Ishikawa (cell line): ENCODE data around the gene C11orf52.

Experiments used
- CEBPB ChIP-seq: IDR thresholded peaks from 2 replicates; pipeline ENCODE4 v1.6.1; 2012
- CREB1 ChIP-seq: IDR thresholded peaks from 2 replicates; pipeline ENCODE4 v1.6.1; 2012; ENCODE audit warnings: low read depth
- EGR1 ChIP-seq: IDR thresholded peaks from 2 replicates; pipeline ENCODE4 v1.6.1; 2012
- EP300 ChIP-seq: IDR thresholded peaks from 2 replicates; pipeline ENCODE4 v1.6.1; 2012; ENCODE audit warnings: borderline replicate concordance
- FOXM1 ChIP-seq: IDR thresholded peaks from 2 replicates; pipeline ENCODE4 v1.6.1; 2012; ENCODE audit warnings: low read depth, borderline replicate concordance
- NFIC ChIP-seq: IDR thresholded peaks from 2 replicates; pipeline ENCODE4 v1.6.1; 2012
- RAD21 ChIP-seq: IDR thresholded peaks from 2 replicates; pipeline ENCODE4 v1.6.1; 2012; ENCODE audit warnings: low read depth
- TAF1 ChIP-seq: IDR thresholded peaks from 2 replicates; pipeline ENCODE4 v1.6.1; 2012; ENCODE audit warnings: low read depth, mild to moderate bottlenecking
- TCF12 ChIP-seq: IDR thresholded peaks from 2 replicates; pipeline ENCODE4 v1.6.1; 2012; ENCODE audit warnings: low read depth
- TEAD4 ChIP-seq: IDR thresholded peaks from 2 replicates; pipeline ENCODE4 v1.6.1; 2012
- YY1 ChIP-seq: IDR thresholded peaks from 2 replicates; pipeline ENCODE4 v1.6.1; 2012; ENCODE audit warnings: low read depth
- ZBTB7A ChIP-seq: IDR thresholded peaks from 2 replicates; pipeline ENCODE4 v1.6.1; 2012; ENCODE audit warnings: low read depth
- TF ChIP-seq, protein P1 (sequence below): IDR thresholded peaks from 2 replicates; pipeline ENCODE4 v1.6.1; 2012
- TF ChIP-seq, protein P2 (sequence below): IDR thresholded peaks from 2 replicates; pipeline ENCODE4 v1.6.1; 2012; ENCODE audit warnings: low read depth, mild to moderate bottlenecking
- TF ChIP-seq, protein P3 (sequence below): IDR thresholded peaks from 2 replicates; pipeline ENCODE4 v1.6.1; 2012

C11orf52 gene

DNA sequence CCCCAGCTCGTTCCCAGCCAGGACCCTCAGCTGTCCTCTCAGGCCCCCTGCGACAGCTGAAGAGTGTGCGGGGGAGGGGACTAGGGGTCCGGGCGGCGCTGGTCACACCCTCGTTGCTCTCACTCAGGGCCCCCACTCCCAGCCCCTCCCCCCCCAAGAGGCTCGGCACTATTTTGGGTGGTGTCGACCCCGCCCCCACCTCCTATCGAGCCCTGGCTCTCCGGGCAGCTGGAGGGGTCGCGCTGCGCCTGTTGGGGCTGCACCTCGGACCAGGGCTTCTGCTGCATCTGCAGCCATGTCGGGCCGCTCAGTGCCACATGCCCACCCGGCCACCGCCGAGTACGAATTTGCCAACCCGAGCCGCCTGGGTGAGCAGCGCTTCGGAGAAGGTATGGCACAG is 6.2 kb upstream of the C11orf52 start, which contains the start of gene HSPB2:
HSPB2 (plus strand) TSS at position 200 of the 400 bp plus-strand sequence; CDS start at position 296, 96 bp downstream.
- TF ChIP-seq ZBTB7A, result no peak

DNA sequence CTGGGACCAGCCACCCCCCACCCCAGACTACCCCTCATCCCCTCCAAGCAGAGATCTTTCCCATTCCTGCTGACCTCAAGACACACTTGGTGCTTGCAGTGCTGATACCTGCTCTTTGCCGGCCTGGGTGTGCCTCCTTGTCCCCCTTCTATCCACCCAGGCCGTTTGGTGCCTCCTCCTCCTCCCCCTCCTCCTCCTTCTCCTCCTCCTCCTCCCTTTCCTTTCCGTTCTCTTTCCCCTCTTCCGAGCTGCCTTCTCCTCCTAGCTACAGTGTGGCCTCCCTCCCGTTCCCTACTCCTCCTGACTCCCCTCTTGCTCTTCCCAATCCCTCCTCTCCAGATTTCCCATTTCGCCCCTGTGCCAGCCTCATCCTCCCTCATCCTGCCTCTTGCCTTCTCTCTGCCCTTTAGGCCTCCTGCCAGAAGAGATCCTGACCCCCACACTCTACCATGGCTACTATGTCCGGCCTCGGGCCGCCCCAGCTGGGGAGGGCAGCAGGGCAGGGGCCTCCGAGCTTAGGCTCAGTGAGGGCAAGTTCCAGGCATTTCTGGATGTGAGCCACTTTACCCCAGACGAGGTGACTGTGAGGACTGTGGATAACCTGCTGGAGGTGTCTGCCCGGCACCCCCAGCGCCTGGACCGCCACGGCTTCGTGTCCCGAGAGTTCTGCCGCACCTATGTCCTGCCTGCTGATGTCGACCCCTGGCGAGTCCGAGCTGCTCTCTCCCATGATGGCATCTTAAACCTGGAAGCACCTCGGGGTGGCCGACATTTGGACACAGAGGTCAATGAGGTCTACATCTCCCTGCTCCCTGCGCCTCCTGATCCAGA is 5.5 kb upstream of the C11orf52 start:
- TF ChIP-seq TEAD4 (no peak), YY1 (no peak), FOXM1 (no peak), CREB1 (no peak), CEBPB (no peak)
- TF ChIP-seq, protein P1, sequence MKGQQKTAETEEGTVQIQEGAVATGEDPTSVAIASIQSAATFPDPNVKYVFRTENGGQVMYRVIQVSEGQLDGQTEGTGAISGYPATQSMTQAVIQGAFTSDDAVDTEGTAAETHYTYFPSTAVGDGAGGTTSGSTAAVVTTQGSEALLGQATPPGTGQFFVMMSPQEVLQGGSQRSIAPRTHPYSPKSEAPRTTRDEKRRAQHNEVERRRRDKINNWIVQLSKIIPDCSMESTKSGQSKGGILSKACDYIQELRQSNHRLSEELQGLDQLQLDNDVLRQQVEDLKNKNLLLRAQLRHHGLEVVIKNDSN, result no peak

GRCh38 chr11:111913997-111914396 is 4.7 kb upstream of the C11orf52 start:
- TF ChIP-seq TCF12, result no peak
- TF ChIP-seq EP300, result no peak
- TF ChIP-seq CREB1, result no peak
- TF ChIP-seq EGR1, result no peak
- TF ChIP-seq YY1, result no peak
- 0 out of 2 replicates have a peak, but pooled peaks have one; percentile 18 for TF ChIP-seq TEAD4
- TF ChIP-seq NFIC, result peak; percentile 47

GRCh38 chr11:111916768-111917167 is 1.9 kb upstream of the C11orf52 start:
- TF ChIP-seq FOXM1 (no peak), RAD21 (no peak), EGR1 (no peak), CREB1 (no peak), EP300 (no peak), TEAD4 (no peak), NFIC (no peak)
- TF ChIP-seq, protein P2, sequence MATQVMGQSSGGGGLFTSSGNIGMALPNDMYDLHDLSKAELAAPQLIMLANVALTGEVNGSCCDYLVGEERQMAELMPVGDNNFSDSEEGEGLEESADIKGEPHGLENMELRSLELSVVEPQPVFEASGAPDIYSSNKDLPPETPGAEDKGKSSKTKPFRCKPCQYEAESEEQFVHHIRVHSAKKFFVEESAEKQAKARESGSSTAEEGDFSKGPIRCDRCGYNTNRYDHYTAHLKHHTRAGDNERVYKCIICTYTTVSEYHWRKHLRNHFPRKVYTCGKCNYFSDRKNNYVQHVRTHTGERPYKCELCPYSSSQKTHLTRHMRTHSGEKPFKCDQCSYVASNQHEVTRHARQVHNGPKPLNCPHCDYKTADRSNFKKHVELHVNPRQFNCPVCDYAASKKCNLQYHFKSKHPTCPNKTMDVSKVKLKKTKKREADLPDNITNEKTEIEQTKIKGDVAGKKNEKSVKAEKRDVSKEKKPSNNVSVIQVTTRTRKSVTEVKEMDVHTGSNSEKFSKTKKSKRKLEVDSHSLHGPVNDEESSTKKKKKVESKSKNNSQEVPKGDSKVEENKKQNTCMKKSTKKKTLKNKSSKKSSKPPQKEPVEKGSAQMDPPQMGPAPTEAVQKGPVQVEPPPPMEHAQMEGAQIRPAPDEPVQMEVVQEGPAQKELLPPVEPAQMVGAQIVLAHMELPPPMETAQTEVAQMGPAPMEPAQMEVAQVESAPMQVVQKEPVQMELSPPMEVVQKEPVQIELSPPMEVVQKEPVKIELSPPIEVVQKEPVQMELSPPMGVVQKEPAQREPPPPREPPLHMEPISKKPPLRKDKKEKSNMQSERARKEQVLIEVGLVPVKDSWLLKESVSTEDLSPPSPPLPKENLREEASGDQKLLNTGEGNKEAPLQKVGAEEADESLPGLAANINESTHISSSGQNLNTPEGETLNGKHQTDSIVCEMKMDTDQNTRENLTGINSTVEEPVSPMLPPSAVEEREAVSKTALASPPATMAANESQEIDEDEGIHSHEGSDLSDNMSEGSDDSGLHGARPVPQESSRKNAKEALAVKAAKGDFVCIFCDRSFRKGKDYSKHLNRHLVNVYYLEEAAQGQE, result no peak

- no peak for TF ChIP-seq YY1
- TF ChIP-seq CREB1, result no peak
- no peak for TF ChIP-seq RAD21
- no peak for TF ChIP-seq TAF1
- TF ChIP-seq TCF12, result no peak
- no peak for TF ChIP-seq EP300
- no peak for TF ChIP-seq FOXM1
- TF ChIP-seq CEBPB, result no peak
- TF ChIP-seq, protein P3, sequence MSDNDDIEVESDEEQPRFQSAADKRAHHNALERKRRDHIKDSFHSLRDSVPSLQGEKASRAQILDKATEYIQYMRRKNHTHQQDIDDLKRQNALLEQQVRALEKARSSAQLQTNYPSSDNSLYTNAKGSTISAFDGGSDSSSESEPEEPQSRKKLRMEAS, result no peak
- TF ChIP-seq EGR1, result no peak
- TF ChIP-seq NFIC, result no peak
- TF ChIP-seq, protein P2, result no peak
- no peak for TF ChIP-seq TEAD4
- TF ChIP-seq, protein P1, result no peak
- TF ChIP-seq ZBTB7A, result no peak
These were observed 1.4 kb upstream of the C11orf52 start for GRCh38 chr11:111917312-111917711.

- TF ChIP-seq TAF1 (no peak), NFIC (no peak), CREB1 (no peak), ZBTB7A (no peak), RAD21 (no peak), EP300 (no peak), FOXM1 (no peak), YY1 (no peak), TCF12 (no peak), EGR1 (no peak), TEAD4 (no peak), CEBPB (no peak)
- TF ChIP-seq, protein P3, result no peak
- TF ChIP-seq, protein P1, result no peak
- TF ChIP-seq, protein P2, result no peak
These were observed 925 bp upstream of the C11orf52 start for GRCh38 chr11:111917788-111918187.
